Psoas muscle (tissue), 8 donors: ENCODE data around the gene RAMP1. TPM values are rescaled to one million over a fixed set of nuclear protein-coding genes. Genes with fewer than 3 reads are reported as not detected.

Experiments used
- ATAC-seq, 4 donors: fragments of 200-7000 bp; cut with Tn5 transposase; one replicate each; pipeline ENCODE4 v1.9.1; 2020; ENCODE audit warnings: moderate library complexity in 3 of 4, mild to moderate bottlenecking in 2 of 4
- DNase-seq, 2 donors: peaks; one replicate each; pipeline ENCODE4 v3.0.0-alpha.2; 2020
- H3K27ac ChIP-seq: fragments of 200-600 bp; one replicate; pipeline ENCODE4 v1.8.0; 2022
- H3K27me3 ChIP-seq, 3 donors: fragments of 200-600 bp in 1 of 3; one replicate each; pipeline versions ENCODE4 v1.6.1 to v1.8.0; 2013 to 2022; ENCODE audit warnings: low read length in 2 of 3, mild to moderate bottlenecking in 2 of 3, moderate library complexity in 1 of 3; ENCODE audit not compliant: insufficient read depth in 3 of 3
- H3K36me3 ChIP-seq, 2 donors: fragments of 200-600 bp in 1 of 2; one replicate each; pipeline versions ENCODE4 v1.6.1 to v1.8.0; 2013 to 2022; ENCODE audit warnings: low read depth in 1 of 2, mild to moderate bottlenecking in 1 of 2, moderate library complexity in 1 of 2; ENCODE audit not compliant: insufficient read depth in 1 of 2
- H3K4me1 ChIP-seq: fragments of 200-600 bp; one replicate; pipeline ENCODE4 v1.8.0; 2022
- H3K4me3 ChIP-seq: fragments of 200-600 bp; one replicate; pipeline ENCODE4 v1.8.0; 2022; ENCODE audit warnings: mild to moderate bottlenecking
- H3K9me3 ChIP-seq: fragments of 200-600 bp; one replicate; pipeline ENCODE4 v1.8.0; 2022
- CTCF ChIP-seq: fragments of 200-600 bp; IDR thresholded peaks from one replicate; pipeline ENCODE4 v1.8.0; 2022; ENCODE audit warnings: antibody characterized with exemption
- WGBS, 3 donors: extraction: QIAGEN DNeasy Blood & Tissue Kit; methylation state at CpG; one replicate each; pipeline versions ENCODE4 v1.1.6 to v1.1.7; 2013; 5-methylcytosine and 5-hydroxymethylcytosine counted together
- intact Hi-C, 2 donors: fragments of 100-400 bp; cut with DNase I; formaldehyde crosslinking; loops; one replicate each; pipeline versions ENCODE4 v1.11.0 to v1.14.2; 2022
- long read RNA-seq, 2 donors: library from polyadenylated mRNA; unstranded; transcript quantifications; one replicate each; pipeline ENCODE4 v2.0.0, GENCODE V29; 2021
- polyA plus RNA-seq, 3 donors: library from polyadenylated mRNA; stranded (reverse); fragments of 200-250 nt; gene quantifications; one replicate each; pipeline ENCODE4 v1.2.3, GENCODE V29; 2013
- total RNA-seq, 4 donors: library from RNA; stranded (reverse); fragmentation: NEBNext Ultra II Directional in 2 of 4; extraction: Animal tissue kit (Norgen Biotek cat#: 25700) in 2 of 4; gene quantifications; one replicate each; pipeline versions ENCODE4 v1.2.1 to v1.2.4, GENCODE V29; 2021 to 2023
- donor health status: healthy with polysubstance abuse.
- donor health status: DM: no; HTN: no; CAD: no; lungs with moderate emphysema.
- donor health status: Bipolar disorder and iron deficiency.
- donor health status: healthy.
- donor health status: DM: yes; HTN: yes; CAD: no.
- donor health status: DM: no; HTN: no; CAD: no.
- donor health status: DM: no; HTN: no; CAD: no.
- donor health status: DM: yes; HTN: yes; CAD: no.

The RAMP1 gene
- 100 to 1,000 TPM in 1 of 4 donors, 10 to 100 TPM in 3; 32.8 to 105 (median 91.2) TPM for total RNA-seq
- 100 to 1,000 TPM in 2 of 3 donors, 10 to 100 TPM in 1; 86.5 to 367 (median 303) TPM for polyA plus RNA-seq
- long read RNA-seq, donor 1, transcript RAMP1-201 (3 exons, 910 nt), result major isoform, 25 of 39 reads
- long read RNA-seq, donor 1, partial matches to known transcripts, result 7 of 39 reads
- long read RNA-seq, donor 1, other reads (novel, unspliced or antisense), result 2 of 39 reads
- long read RNA-seq, donor 2, transcript RAMP1-201 (3 exons, 910 nt), result major isoform, 104 of 125 reads
- long read RNA-seq, donor 2, partial matches to known transcripts, result 8 of 125 reads
- long read RNA-seq, donor 2, other reads (novel, unspliced or antisense), result 6 of 125 reads

DNA sequence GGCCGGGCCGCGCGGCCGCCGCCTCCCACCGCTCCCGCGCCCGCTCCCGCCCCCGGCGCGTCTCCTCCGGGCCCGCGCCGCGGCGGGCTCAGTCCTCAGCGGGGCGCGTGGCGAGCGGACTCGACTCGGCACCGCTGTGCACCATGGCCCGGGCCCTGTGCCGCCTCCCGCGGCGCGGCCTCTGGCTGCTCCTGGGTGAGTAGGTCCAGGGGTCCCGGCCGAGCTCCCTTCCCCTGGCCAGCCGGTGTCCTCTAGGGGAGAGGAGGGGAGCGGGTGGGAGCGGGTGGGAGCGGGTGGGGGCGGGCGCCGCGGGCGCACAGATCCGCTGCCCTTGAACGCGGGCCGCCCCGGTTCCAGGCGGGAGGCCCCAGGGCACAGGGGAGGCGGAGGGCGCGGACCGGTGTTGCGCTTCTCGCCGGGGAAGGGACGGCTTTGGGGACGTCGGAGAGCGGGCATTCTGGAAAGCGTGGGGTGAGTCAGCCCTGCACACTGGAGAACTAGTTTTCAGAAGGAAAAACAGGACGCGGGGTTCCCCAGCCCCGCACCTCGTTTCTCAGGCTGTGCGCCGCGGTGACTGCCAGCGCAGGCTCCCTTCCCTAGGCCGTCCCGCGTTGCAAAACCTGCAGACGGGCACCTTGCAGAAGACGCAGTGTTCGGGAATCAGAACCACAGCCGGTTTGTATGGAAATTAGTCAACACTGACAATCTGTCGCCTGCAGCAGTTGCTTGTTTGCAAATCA is at the start of gene RAMP1:
Gene RAMP1 (plus strand): TSS at position 91 of the 740 bp plus-strand sequence. CDS start 53 bp downstream, at position 144.
- Histone ChIP-seq H3K4me1 (peaks cover 33% of the 10 kb centered on the region), H3K9me3 (no peaks in the 10 kb centered on the region), H3K36me3 (no peaks in the 10 kb centered on the region), H3K4me3 (peak within 1 kb of the TSS; percentile 83), H3K27me3 (peaks cover 0 to 2% (median 0%) of the 10 kb centered on the region in 3 donors), H3K27ac (peak within 1 kb of the TSS; percentile 93)
- peak in 1 of 2 donors; percentile 53 for DNase-seq
- no peak for TF ChIP-seq CTCF
- ATAC-seq, result peak; percentile 53 to 72 (median 62)
- intact Hi-C loops, result loop anchor here (2.0 to 10.0 kb wide), 8 partner anchors 38 to 283 kb away; partner anchors contain the start of genes UBE2F (in 2 of the 2), KLHL30 (in 1 of the 2) and SCLY (in 1 of the 2)
- 1 to 3% (median 2%) methylated on average over 28 to 79 of the region's 79 CpGs for WGBS, 3 donors

DNA sequence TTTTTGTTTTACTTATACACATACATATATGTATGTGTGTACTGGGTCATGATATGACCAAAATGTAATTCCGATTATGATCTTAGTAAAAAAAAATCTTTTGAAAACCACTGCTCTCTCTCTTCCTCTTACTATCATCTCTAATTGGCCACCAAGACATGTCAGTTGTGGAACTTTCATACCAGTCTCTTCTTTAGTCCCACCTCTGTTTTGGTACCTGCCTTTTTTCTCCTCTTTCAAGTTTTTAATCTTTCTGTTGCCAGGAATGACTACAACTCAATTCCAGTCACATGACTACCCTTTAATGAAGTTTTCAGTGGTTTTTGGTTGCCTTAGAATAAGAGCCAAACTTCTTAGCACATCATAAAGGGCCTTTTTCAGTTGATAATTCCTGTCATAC is 43.8 kb upstream of the RAMP1 start:
- no peak for TF ChIP-seq CTCF
- Histone ChIP-seq H3K4me3 (no peak overlapping the region), H3K4me1 (no peaks in the 10 kb centered on the region), H3K36me3 (no peaks in the 10 kb centered on the region), H3K27ac (no peak overlapping the region), H3K9me3 (no peaks in the 10 kb centered on the region), H3K27me3 (no peaks in the 10 kb centered on the region)
- ATAC-seq, result no peak
- 83 to 87% (median 83%) methylated on average over 1 of the region's 1 CpG for WGBS, 3 donors
- intact Hi-C loops, result no loop called here
- DNase-seq, result no peak

GRCh38 chr2:237816531-237816930 is 42.9 kb upstream of the RAMP1 start:
- Histone ChIP-seq H3K4me1 (no peaks in the 10 kb centered on the region), H3K27me3 (no peaks in the 10 kb centered on the region), H3K4me3 (no peak overlapping the region), H3K27ac (no peak overlapping the region), H3K9me3 (no peaks in the 10 kb centered on the region), H3K36me3 (no peaks in the 10 kb centered on the region)
- no peak for TF ChIP-seq CTCF
- DNase-seq, result no peak
- ATAC-seq, result no peak
- WGBS, 3 donors, result 78 to 90% (median 90%) methylated on average over 1 of the region's 1 CpG
- intact Hi-C loops, result no loop called here

DNA sequence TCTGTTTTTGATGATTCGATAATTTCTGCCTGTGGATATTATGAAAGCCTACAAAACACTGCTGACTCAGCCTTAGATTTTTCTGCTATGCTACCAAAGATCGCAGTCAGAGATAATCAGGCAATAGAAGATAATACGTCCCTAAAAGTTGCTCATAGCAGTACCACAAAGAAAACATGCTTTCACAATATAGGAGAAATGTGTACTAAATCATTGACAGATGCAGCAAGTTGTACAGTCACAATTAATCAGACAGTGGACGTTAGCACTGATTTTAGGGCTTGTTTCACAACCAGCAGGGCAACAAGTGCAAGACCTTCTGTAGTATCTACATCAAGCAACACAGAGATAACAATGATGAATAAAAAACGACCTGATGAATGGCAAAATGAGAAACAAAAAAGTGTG is 41.4 kb upstream of the RAMP1 start:
- H3K27ac ChIP-seq, result no peak overlapping the region
- 73 to 75% (median 74%) methylated on average over 5 of the region's 5 CpGs for WGBS, 3 donors
- ATAC-seq (no peak), DNase-seq (no peak)
- TF ChIP-seq CTCF, result no peak
- H3K27me3 ChIP-seq, result no peaks in the 10 kb centered on the region
- no peaks in the 10 kb centered on the region for H3K4me1 ChIP-seq
- no peaks in the 10 kb centered on the region for H3K36me3 ChIP-seq
- no peaks in the 10 kb centered on the region for H3K9me3 ChIP-seq
- no peak overlapping the region for H3K4me3 ChIP-seq
- intact Hi-C loops, result no loop called here
